Ascending aorta (tissue), 2 donors: Measurements from ENCODE around the gene GLIS2. TPM values are rescaled to one million over a fixed set of nuclear protein-coding genes. Genes with fewer than 3 reads are reported as not detected.

Source experiments
- DNase-seq, 2 donors: peaks; one replicate each; pipeline ENCODE4 v3.0.0-alpha.2; 2019; ENCODE audit warnings: low spot score in 2 of 2
- H3K27ac ChIP-seq, 2 donors: fragments of 200-600 bp; sonication (generic); one replicate each; pipeline ENCODE4 v1.5.1; 2016 to 2017; ENCODE audit warnings: mild to moderate bottlenecking in 1 of 2
- H3K27me3 ChIP-seq: fragments of 200-600 bp; sonication (generic); one replicate; pipeline ENCODE4 v1.5.1; 2017
- H3K36me3 ChIP-seq, 2 donors: fragments of 200-600 bp; sonication (generic); one replicate each; pipeline ENCODE4 v1.5.1; 2016
- H3K4me1 ChIP-seq, 2 donors: fragments of 200-600 bp; sonication (generic); one replicate each; pipeline ENCODE4 v1.5.1; 2016 to 2017; ENCODE audit warnings: mild to moderate bottlenecking in 1 of 2
- H3K4me3 ChIP-seq, 2 donors: fragments of 200-600 bp; sonication (generic); one replicate each; pipeline ENCODE4 v1.5.1; 2016 to 2017; ENCODE audit warnings: mild to moderate bottlenecking in 1 of 2
- H3K9me3 ChIP-seq, 2 donors: fragments of 200-600 bp; sonication (generic); one replicate each; pipeline ENCODE4 v1.5.1; 2016
- CTCF ChIP-seq, 3 experiments: fragments of 200-600 bp in 2 of 3; fragments of 450-650 bp in 1 of 3; sonication (generic) in 2 of 3; IDR thresholded peaks; one replicate each; pipeline ENCODE4 v1.5.1; 2016 to 2019; ENCODE audit warnings: antibody characterized with exemption in 3 of 3, mild to moderate bottlenecking in 1 of 3, moderate library complexity in 1 of 3
- intact Hi-C: fragments of 100-400 bp; cut with DNase I; formaldehyde crosslinking; loops from one replicate; pipeline ENCODE4 v1.15.1; 2023
- total RNA-seq: library from RNA; depleted of rRNA; stranded (reverse); fragments of >200 nt; gene quantifications from one replicate; pipeline ENCODE4 v1.1.0, GENCODE V29; 2016

The GLIS2 gene
- total RNA-seq, 1 donor from 2014 or later = 16.8 TPM

- H3K4me1 ChIP-seq = peaks cover 0 to 16% of the 10 kb centered on the region in 2 donors
- TF ChIP-seq CTCF (IDR thresholded peaks at IDR 0.05) = no peak
- intact Hi-C loops = loop anchor here (5.0 kb wide), 1 partner anchor 37 kb away; no protein-coding TSS in a partner anchor
These were observed 34.5 kb downstream of the GLIS2 start for GRCh38 chr16:4350365-4350786.

GRCh38 chr16:4350787-4351659, 35.2 kb downstream of the GLIS2 start, which contains the start of gene PAM16:
Gene PAM16, minus strand, starts transcription at chr16:4351321. Its CDS starts 87 bp downstream, at chr16:4351234.
- peak within 1 kb of the TSS; percentile 73 to 75 for H3K27ac ChIP-seq
- intact Hi-C loops = loop anchor here (1.0 to 5.0 kb wide), 2 partner anchors 20 to 36 kb away; partner anchors contain the start of gene VASN

More at GRCh38 chr16:4350365-4350786, 34.5 kb downstream of the GLIS2 start:
- DNase-seq = no peak
- Histone ChIP-seq H3K36me3 (peaks cover 0 to 5% of the 10 kb centered on the region in 2 donors), H3K27me3 (no peaks in the 10 kb centered on the region), H3K27ac (peak overlapping the region; percentile 73 to 75), H3K9me3 (no peaks in the 10 kb centered on the region), H3K4me3 (peak overlapping the region; percentile 85 to 88)

GRCh38 chr16:4351880-4352279, 36.0 kb downstream of the GLIS2 start:
- intact Hi-C loops = loop anchor here (1.0 to 5.0 kb wide), 2 partner anchors 19 to 35 kb away; partner anchors contain the start of gene VASN
- no peak for TF ChIP-seq CTCF (IDR thresholded peaks at IDR 0.05)
- H3K27me3 ChIP-seq = no peaks in the 10 kb centered on the region
- H3K27ac ChIP-seq = peak overlapping the region in 1 of 2 donors; percentile 73
- DNase-seq = no peak
- peak overlapping the region in 1 of 2 donors; percentile 88 for H3K4me3 ChIP-seq
- H3K9me3 ChIP-seq = no peaks in the 10 kb centered on the region
- H3K4me1 ChIP-seq = peaks cover 0 to 16% of the 10 kb centered on the region in 2 donors
- peaks cover 0 to 7% of the 10 kb centered on the region in 2 donors for H3K36me3 ChIP-seq

More at GRCh38 chr16:4350787-4351659, 35.2 kb downstream of the GLIS2 start, which contains the start of gene PAM16:
- DNase-seq = peak; percentile 79 to 97
- H3K4me3 ChIP-seq = peak within 1 kb of the TSS; percentile 85 to 88
- H3K27me3 ChIP-seq = no peaks in the 10 kb centered on the region
- peak in 1 of 3 experiments; percentile 14 for TF ChIP-seq CTCF (IDR thresholded peaks at IDR 0.05)
- H3K36me3 ChIP-seq = peaks cover 0 to 5% of the 10 kb centered on the region in 2 donors
- H3K4me1 ChIP-seq = peaks cover 0 to 16% of the 10 kb centered on the region in 2 donors
- no peaks in the 10 kb centered on the region for H3K9me3 ChIP-seq

GRCh38 chr16:4352843-4353242, 37.0 kb downstream of the GLIS2 start:
- H3K36me3 ChIP-seq = peaks cover 0 to 12% of the 10 kb centered on the region in 2 donors
- intact Hi-C loops = loop anchor here (5.0 kb wide), 1 partner anchor 34 kb away; no protein-coding TSS in a partner anchor
- no peak overlapping the region for H3K4me3 ChIP-seq
- no peak overlapping the region for H3K27ac ChIP-seq
- peaks cover 0 to 16% of the 10 kb centered on the region in 2 donors for H3K4me1 ChIP-seq
- no peaks in the 10 kb centered on the region for H3K27me3 ChIP-seq
- TF ChIP-seq CTCF (IDR thresholded peaks at IDR 0.05) = no peak
- H3K9me3 ChIP-seq = no peaks in the 10 kb centered on the region
- no peak for DNase-seq

GRCh38 chr16:4353675-4354074, 37.8 kb downstream of the GLIS2 start:
- no peak overlapping the region for H3K27ac ChIP-seq
- H3K4me1 ChIP-seq = peaks cover 0 to 10% of the 10 kb centered on the region in 2 donors
- no peak overlapping the region for H3K4me3 ChIP-seq
- no peaks in the 10 kb centered on the region for H3K9me3 ChIP-seq
- no peak for DNase-seq
- H3K27me3 ChIP-seq = no peaks in the 10 kb centered on the region
- intact Hi-C loops = loop anchor here (5.0 kb wide), 1 partner anchor 34 kb away; no protein-coding TSS in a partner anchor
- no peak for TF ChIP-seq CTCF (IDR thresholded peaks at IDR 0.05)
- peaks cover 0 to 16% of the 10 kb centered on the region in 2 donors for H3K36me3 ChIP-seq
